Breast epithelium (tissue), 4 donors: ENCODE measurements around the gene LPGAT1. TPM values are rescaled to one million over a fixed set of nuclear protein-coding genes. Genes with fewer than 3 reads are reported as not detected.

ENCODE experiments used
- DNase-seq, 2 donors: peaks; one replicate each; pipeline ENCODE4 v3.0.0-alpha.2; 2019; ENCODE audit warnings: low spot score in 2 of 2
- H3K27ac ChIP-seq, 2 donors: fragments of 200-600 bp; sonication (generic) in 1 of 2; one replicate each; pipeline ENCODE4 v1.5.1; 2016 to 2019; ENCODE audit warnings: mild to moderate bottlenecking in 1 of 2
- H3K27me3 ChIP-seq, 2 donors: fragments of 200-600 bp; sonication (generic) in 1 of 2; one replicate each; pipeline versions ENCODE4 v1.5.1 to v1.6.0; 2017 to 2019; ENCODE audit warnings: control low read depth in 1 of 2, mild to moderate bottlenecking in 1 of 2
- H3K36me3 ChIP-seq: fragments of 200-600 bp; one replicate; pipeline ENCODE4 v1.5.1; 2019
- H3K4me1 ChIP-seq, 2 donors: fragments of 200-600 bp; sonication (generic); one replicate each; pipeline ENCODE4 v1.5.1; 2016 to 2019; ENCODE audit warnings: control low read depth in 1 of 2
- H3K4me3 ChIP-seq, 3 donors: fragments of 200-600 bp; sonication (generic); 1 replicate in 2 of 3; 2 replicates in 1 of 3; pipeline ENCODE4 v1.5.1; 2016 to 2019; ENCODE audit warnings: mild to moderate bottlenecking in 3 of 3, moderate library complexity in 2 of 3
- H3K9me3 ChIP-seq, 2 donors: fragments of 200-600 bp; sonication (generic) in 1 of 2; one replicate each; pipeline ENCODE4 v1.5.1; 2016 to 2019; ENCODE audit warnings: control low read depth in 1 of 2
- POLR2A ChIP-seq: fragments of 450-650 bp; IDR thresholded peaks from one replicate; pipeline ENCODE4 v1.6.1; 2016; ENCODE audit warnings: antibody characterized with exemption, mild to moderate bottlenecking, moderate library complexity
- POLR2AphosphoS5 ChIP-seq, 3 donors: sonication (generic); formaldehyde crosslinking; IDR thresholded peaks; one replicate each; pipeline ENCODE4 v1.6.1; 2017; ENCODE audit warnings: antibody characterized with exemption in 3 of 3
- intact Hi-C: fragments of 100-400 bp; cut with DNase I; formaldehyde crosslinking; loops from one replicate; pipeline ENCODE4 v1.15.1; 2023; ENCODE audit warnings: low total_unique reads
- total RNA-seq, 3 donors: library from RNA; depleted of rRNA; stranded (reverse); fragments of >200 nt; gene quantifications; one replicate each; pipeline ENCODE4 v1.1.0, GENCODE V29; 2016
- TF ChIP-seq, protein P1 (sequence below), 3 donors: fragments of 450-650 bp; IDR thresholded peaks; one replicate each; pipeline ENCODE4 v1.5.1; 2016 to 2017; ENCODE audit warnings: antibody characterized with exemption in 3 of 3, mild to moderate bottlenecking in 3 of 3, moderate library complexity in 3 of 3

The LPGAT1 gene
- total RNA-seq, 3 donors from 2014 or later = 39.0 to 61.1 (median 43.5) TPM

DNA sequence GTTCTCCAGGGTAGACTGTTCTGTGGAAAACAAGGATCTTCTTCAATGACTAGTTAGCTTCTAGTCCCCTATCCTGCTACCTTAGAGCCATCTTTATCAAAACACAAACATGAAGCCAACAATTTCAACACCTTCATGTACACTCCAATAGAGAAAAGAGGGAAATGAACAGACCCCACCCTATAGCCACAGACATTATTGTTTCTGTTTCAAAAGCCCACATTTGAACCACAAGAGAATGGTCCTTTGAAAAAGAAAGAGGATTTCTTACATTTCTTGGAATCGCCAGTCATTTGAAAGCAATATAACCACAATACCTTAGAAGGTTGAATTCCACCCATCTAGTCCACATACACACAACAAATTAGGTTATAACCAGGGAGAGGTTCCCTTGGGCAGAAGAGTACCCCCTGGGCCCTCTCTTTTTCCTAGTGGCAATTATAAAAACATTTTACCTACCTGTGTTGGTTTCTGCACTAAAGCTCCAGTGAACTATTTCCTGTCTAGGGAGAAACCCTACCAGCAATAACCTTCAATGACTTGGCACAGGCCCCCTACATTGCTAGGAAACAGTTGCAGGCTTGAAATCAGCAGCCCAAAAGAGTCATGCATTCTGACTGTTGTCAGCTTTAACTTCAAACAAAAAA lies 2.7 kb upstream of the LPGAT1 start:
- no peak for DNase-seq
- H3K9me3 ChIP-seq = no peaks in the 10 kb centered on the region
- no peaks in the 10 kb centered on the region for H3K27me3 ChIP-seq
- peaks cover 0 to 5% of the 10 kb centered on the region in 2 donors for H3K4me1 ChIP-seq
- H3K4me3 ChIP-seq = no peak overlapping the region
- H3K27ac ChIP-seq = no peak overlapping the region
- H3K36me3 ChIP-seq = no peaks in the 10 kb centered on the region
- intact Hi-C loops = no loop called here
- no peak for TF ChIP-seq POLR2AphosphoS5 (IDR thresholded peaks at IDR 0.05)

DNA sequence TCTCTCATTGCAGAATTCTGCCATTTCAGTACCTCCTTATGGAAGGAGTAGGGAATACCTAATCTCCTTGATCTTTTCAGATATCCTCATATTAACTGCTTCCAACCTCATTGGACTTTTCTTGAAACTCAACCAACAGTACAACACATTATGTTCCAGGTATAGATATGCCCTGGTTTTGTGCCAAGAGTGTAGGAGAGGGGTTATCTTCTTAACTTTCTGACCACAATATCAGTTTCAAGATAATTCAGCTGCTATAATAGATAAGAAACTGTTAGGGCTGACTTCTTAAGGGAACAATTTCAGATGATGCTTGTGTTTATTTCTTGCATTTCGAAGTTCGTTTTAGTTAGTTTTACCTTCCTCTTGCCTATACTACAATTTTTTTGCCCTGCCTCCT lies 2.1 kb upstream of the LPGAT1 start:
- H3K27ac ChIP-seq = no peak overlapping the region
- DNase-seq = no peak
- no peaks in the 10 kb centered on the region for H3K27me3 ChIP-seq
- no peaks in the 10 kb centered on the region for H3K36me3 ChIP-seq
- TF ChIP-seq POLR2AphosphoS5 (IDR thresholded peaks at IDR 0.05) (no peak), POLR2A (no peak)
- TF ChIP-seq, protein P1, sequence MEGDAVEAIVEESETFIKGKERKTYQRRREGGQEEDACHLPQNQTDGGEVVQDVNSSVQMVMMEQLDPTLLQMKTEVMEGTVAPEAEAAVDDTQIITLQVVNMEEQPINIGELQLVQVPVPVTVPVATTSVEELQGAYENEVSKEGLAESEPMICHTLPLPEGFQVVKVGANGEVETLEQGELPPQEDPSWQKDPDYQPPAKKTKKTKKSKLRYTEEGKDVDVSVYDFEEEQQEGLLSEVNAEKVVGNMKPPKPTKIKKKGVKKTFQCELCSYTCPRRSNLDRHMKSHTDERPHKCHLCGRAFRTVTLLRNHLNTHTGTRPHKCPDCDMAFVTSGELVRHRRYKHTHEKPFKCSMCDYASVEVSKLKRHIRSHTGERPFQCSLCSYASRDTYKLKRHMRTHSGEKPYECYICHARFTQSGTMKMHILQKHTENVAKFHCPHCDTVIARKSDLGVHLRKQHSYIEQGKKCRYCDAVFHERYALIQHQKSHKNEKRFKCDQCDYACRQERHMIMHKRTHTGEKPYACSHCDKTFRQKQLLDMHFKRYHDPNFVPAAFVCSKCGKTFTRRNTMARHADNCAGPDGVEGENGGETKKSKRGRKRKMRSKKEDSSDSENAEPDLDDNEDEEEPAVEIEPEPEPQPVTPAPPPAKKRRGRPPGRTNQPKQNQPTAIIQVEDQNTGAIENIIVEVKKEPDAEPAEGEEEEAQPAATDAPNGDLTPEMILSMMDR (IDR thresholded peaks at IDR 0.05) = no peak
- H3K9me3 ChIP-seq = no peaks in the 10 kb centered on the region
- H3K4me3 ChIP-seq = no peak overlapping the region
- intact Hi-C loops = no loop called here
- H3K4me1 ChIP-seq = peaks cover 0 to 5% of the 10 kb centered on the region in 2 donors

DNA sequence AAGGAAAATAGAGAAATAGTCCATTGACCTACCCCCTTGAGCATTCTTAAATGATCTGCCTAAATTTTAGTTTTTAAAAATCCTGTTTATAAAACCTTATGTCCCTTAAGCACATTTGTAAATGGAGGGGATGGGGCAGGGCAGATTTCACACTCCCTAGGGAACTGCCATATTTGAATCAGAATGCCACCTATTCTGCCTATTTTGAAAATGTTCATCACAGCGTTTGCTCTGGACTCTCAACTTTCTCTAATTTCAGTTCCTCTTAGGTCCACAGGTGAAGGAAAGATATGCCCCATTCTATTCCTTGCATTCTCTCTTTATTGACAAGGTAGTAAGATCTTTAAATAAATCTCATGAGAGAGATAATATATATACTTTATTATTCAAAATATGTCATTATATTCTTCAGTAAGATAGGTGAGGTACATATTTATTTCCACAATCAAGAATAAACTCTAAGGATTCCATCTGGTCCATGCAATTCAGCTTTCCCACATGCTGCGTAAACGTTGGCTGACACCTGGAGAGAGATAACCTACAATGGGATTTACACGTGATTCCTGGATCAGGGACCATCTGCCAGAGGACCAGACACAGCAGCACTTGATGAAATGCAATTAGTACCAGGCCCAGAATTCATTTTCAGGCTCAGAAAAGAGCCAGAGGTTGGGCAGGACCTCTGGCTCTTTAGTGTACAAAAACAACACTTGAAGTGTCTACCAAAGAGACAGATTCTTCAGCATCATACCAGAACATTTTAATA lies 1.2 kb upstream of the LPGAT1 start:
- DNase-seq = no peak
- peaks cover 0 to 5% of the 10 kb centered on the region in 2 donors for H3K4me1 ChIP-seq
- H3K4me3 ChIP-seq = no peak overlapping the region
- H3K27me3 ChIP-seq = no peaks in the 10 kb centered on the region
- H3K36me3 ChIP-seq = no peaks in the 10 kb centered on the region
- H3K9me3 ChIP-seq = no peaks in the 10 kb centered on the region
- H3K27ac ChIP-seq = no peak overlapping the region
- TF ChIP-seq, protein P1 (IDR thresholded peaks at IDR 0.05) = no peak
- TF ChIP-seq POLR2AphosphoS5 (IDR thresholded peaks at IDR 0.05) = no peak
- no peak for TF ChIP-seq POLR2A
- intact Hi-C loops = no loop called here

DNA sequence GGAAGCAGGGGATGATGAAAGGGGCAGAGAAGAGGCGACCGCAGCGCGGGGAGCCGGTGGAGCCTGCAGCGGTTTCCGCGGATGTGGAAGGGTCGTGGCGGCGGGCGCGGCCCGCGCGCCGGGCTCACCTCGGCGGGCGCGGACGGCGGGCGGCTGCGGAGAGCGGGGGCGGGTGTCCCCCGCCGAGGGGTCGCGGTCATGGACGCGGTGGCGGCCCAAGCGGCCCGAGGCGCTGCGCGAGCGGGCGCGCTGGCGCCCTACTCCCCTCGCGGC lies 572 bp downstream of the LPGAT1 start:
- H3K4me3 ChIP-seq = peak overlapping the region; percentile 82 to 96 (median 93)
- H3K27me3 ChIP-seq = no peaks in the 10 kb centered on the region
- TF ChIP-seq POLR2A = no peak
- peak overlapping the region; percentile 86 to 91 for H3K27ac ChIP-seq
- DNase-seq = no peak
- intact Hi-C loops = no loop called here
- H3K9me3 ChIP-seq = no peaks in the 10 kb centered on the region
- no peaks in the 10 kb centered on the region for H3K36me3 ChIP-seq
- H3K4me1 ChIP-seq = peaks cover 0 to 5% of the 10 kb centered on the region in 2 donors

DNA sequence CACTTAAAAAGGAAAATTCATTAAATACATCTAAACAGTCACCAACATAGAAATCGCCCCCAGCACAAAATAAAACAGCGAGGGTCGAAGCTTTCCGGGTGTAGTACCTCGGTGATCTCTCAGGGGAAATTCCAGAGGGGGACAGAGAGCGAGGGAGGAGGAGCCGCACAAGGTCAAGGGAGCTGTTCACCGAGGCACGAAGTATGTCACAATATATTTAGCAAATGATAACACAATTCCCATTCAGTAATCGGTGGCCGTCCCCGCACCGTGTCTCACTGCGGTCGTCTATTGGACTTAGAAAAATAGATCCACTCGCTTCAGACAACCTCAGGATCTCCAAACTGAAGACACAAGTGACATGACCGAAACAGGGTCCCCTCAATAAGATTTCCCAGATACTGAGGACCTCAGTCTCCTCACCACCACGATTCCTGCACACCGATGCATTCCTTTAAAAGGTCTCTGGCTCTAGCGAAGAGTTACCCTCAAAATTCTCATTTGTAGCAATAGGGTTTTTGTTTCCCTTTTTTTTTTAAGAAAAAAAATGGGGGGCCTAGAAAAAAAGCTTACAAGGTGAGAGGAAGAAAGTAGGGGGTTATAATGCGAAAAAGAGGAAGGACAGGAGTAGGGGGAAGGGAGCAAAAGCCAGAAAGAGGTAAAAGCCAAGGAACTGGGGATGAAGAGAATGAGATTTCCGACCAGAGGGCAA lies 1.1 kb downstream of the LPGAT1 start:
- intact Hi-C loops = no loop called here
- peaks cover 0 to 5% of the 10 kb centered on the region in 2 donors for H3K4me1 ChIP-seq
- TF ChIP-seq POLR2AphosphoS5 (IDR thresholded peaks at IDR 0.05) (no peak), POLR2A (no peak)
- TF ChIP-seq, protein P1 (IDR thresholded peaks at IDR 0.05) = no peak
- peak overlapping the region in 1 of 2 donors; percentile 86 for H3K27ac ChIP-seq
- H3K27me3 ChIP-seq = no peaks in the 10 kb centered on the region
- no peak for DNase-seq
- no peaks in the 10 kb centered on the region for H3K36me3 ChIP-seq
- H3K9me3 ChIP-seq = no peaks in the 10 kb centered on the region
- peak overlapping the region; percentile 82 to 96 (median 93) for H3K4me3 ChIP-seq
